ENCODE measurements around the gene COL27A1. TPM values are rescaled to one million over a fixed set of nuclear protein-coding genes. Genes with fewer than 3 reads are reported as not detected.

The COL27A1 gene
- total and polyA plus RNA-seq, 5 donors from 2014 or later, result 0.30 TPM; not detected in 4

GRCh38 chr9:114291064-114291474 lies 135.7 kb downstream of the COL27A1 start:
- no peaks in the 10 kb centered on the region for H3K4me1 ChIP-seq (ENCODE audit: control insufficient read depth, insufficient read depth, low read length, poor library complexity, severe bottlenecking)
- DNase-seq, result peak; percentile 51 to 53 (median 52)
- peaks cover 10 to 16% of the 10 kb centered on the region in 2 experiments for H3K9me3 ChIP-seq (ENCODE audit: control insufficient read depth in 2 of 2, low read length in 2 of 2)
- H3K27me3 Mint-ChIP-seq, result peaks cover 11% of the 10 kb centered on the region
- no peaks in the 10 kb centered on the region for H3K27me3 ChIP-seq (ENCODE audit: control insufficient read depth, insufficient read depth, low read length)
- no peak overlapping the region for H3K27ac ChIP-seq (ENCODE audit: insufficient read depth, low read length, poor library complexity, severe bottlenecking)
- no peak overlapping the region for H3K4me3 ChIP-seq (ENCODE audit: low read depth, low read length)
- H3K4me1 Mint-ChIP-seq, result peaks cover 0 to 4% (median 0%) of the 10 kb centered on the region in 4 donors
- H3K4me3 Mint-ChIP-seq, result no peak overlapping the region
- no peaks in the 10 kb centered on the region for H3K36me3 ChIP-seq (ENCODE audit: control insufficient read depth, insufficient read depth, low read length)
- no peaks in the 10 kb centered on the region for H3K36me3 Mint-ChIP-seq
- peak in 1 of 2 donors; percentile 43 for ATAC-seq (ENCODE audit: low read depth in 2 of 2)
- H3K27ac Mint-ChIP-seq, result peak overlapping the region in 1 of 3 donors; percentile 2
- peaks cover 2 to 15% (median 6%) of the 10 kb centered on the region in 7 donors for H3K9me3 Mint-ChIP-seq

- no peaks in the 10 kb centered on the region for H3K4me1 ChIP-seq (ENCODE audit: control insufficient read depth, insufficient read depth, low read length, poor library complexity, severe bottlenecking)
- peaks cover 10 to 21% of the 10 kb centered on the region in 2 experiments for H3K9me3 ChIP-seq (ENCODE audit: control insufficient read depth in 2 of 2, low read length in 2 of 2)
- no peak overlapping the region for H3K4me3 ChIP-seq (ENCODE audit: low read depth, low read length)
- H3K36me3 Mint-ChIP-seq, result no peaks in the 10 kb centered on the region
- peaks cover 2 to 16% (median 6%) of the 10 kb centered on the region in 7 donors for H3K9me3 Mint-ChIP-seq
- peaks cover 0 to 4% (median 0%) of the 10 kb centered on the region in 4 donors for H3K4me1 Mint-ChIP-seq
- H3K27me3 ChIP-seq (ENCODE audit: control insufficient read depth, insufficient read depth, low read length), result no peaks in the 10 kb centered on the region
- no peak for DNase-seq
- no peak overlapping the region for H3K27ac ChIP-seq (ENCODE audit: insufficient read depth, low read length, poor library complexity, severe bottlenecking)
- no peak overlapping the region for H3K4me3 Mint-ChIP-seq
- peaks cover 11% of the 10 kb centered on the region for H3K27me3 Mint-ChIP-seq
- no peak overlapping the region for H3K27ac Mint-ChIP-seq
- H3K36me3 ChIP-seq (ENCODE audit: control insufficient read depth, insufficient read depth, low read length), result no peaks in the 10 kb centered on the region
- ATAC-seq (ENCODE audit: low read depth in 2 of 2), result no peak
These were observed 136.7 kb downstream of the COL27A1 start for GRCh38 chr9:114291886-114292590.

- ATAC-seq (ENCODE audit: low read depth in 2 of 2) (no peak), DNase-seq (no peak)
- H3K4me1 ChIP-seq (ENCODE audit: control insufficient read depth, insufficient read depth, low read length, poor library complexity, severe bottlenecking), result no peaks in the 10 kb centered on the region
- no peak overlapping the region for H3K27ac ChIP-seq (ENCODE audit: insufficient read depth, low read length, poor library complexity, severe bottlenecking)
- no peaks in the 10 kb centered on the region for H3K36me3 Mint-ChIP-seq
- H3K9me3 ChIP-seq (ENCODE audit: control insufficient read depth in 2 of 2, low read length in 2 of 2), result peaks cover 10 to 21% of the 10 kb centered on the region in 2 experiments
- H3K4me1 Mint-ChIP-seq, result peaks cover 0 to 4% (median 0%) of the 10 kb centered on the region in 4 donors
- H3K9me3 Mint-ChIP-seq, result peaks cover 2 to 16% (median 6%) of the 10 kb centered on the region in 7 donors
- H3K27ac Mint-ChIP-seq, result no peak overlapping the region
- no peaks in the 10 kb centered on the region for H3K27me3 ChIP-seq (ENCODE audit: control insufficient read depth, insufficient read depth, low read length)
- H3K4me3 ChIP-seq (ENCODE audit: low read depth, low read length), result no peak overlapping the region
- no peak overlapping the region for H3K4me3 Mint-ChIP-seq
- peaks cover 27% of the 10 kb centered on the region for H3K27me3 Mint-ChIP-seq
- H3K36me3 ChIP-seq (ENCODE audit: control insufficient read depth, insufficient read depth, low read length), result no peaks in the 10 kb centered on the region
These were observed 139.3 kb downstream of the COL27A1 start for GRCh38 chr9:114294664-114295063.

- Mint-ChIP-seq H3K4me3 (no peak overlapping the region), H3K4me1 (no peaks in the 10 kb centered on the region), H3K9me3 (peaks cover 2 to 16% (median 7%) of the 10 kb centered on the region in 7 donors), H3K36me3 (no peaks in the 10 kb centered on the region), H3K27me3 (peaks cover 23% of the 10 kb centered on the region), H3K27ac (no peak overlapping the region)
- peaks cover 10 to 21% of the 10 kb centered on the region in 2 experiments for H3K9me3 ChIP-seq (ENCODE audit: control insufficient read depth in 2 of 2, low read length in 2 of 2)
- no peaks in the 10 kb centered on the region for H3K4me1 ChIP-seq (ENCODE audit: control insufficient read depth, insufficient read depth, low read length, poor library complexity, severe bottlenecking)
- H3K36me3 ChIP-seq (ENCODE audit: control insufficient read depth, insufficient read depth, low read length), result no peaks in the 10 kb centered on the region
- no peak for DNase-seq
- no peak overlapping the region for H3K27ac ChIP-seq (ENCODE audit: insufficient read depth, low read length, poor library complexity, severe bottlenecking)
- no peak for ATAC-seq (ENCODE audit: low read depth in 2 of 2)
- no peaks in the 10 kb centered on the region for H3K27me3 ChIP-seq (ENCODE audit: control insufficient read depth, insufficient read depth, low read length)
- H3K4me3 ChIP-seq (ENCODE audit: low read depth, low read length), result no peak overlapping the region
These were observed 141.0 kb downstream of the COL27A1 start for GRCh38 chr9:114296338-114296737.

- ATAC-seq (ENCODE audit: low read depth in 2 of 2) (no peak), DNase-seq (no peak)
These were observed 144.2 kb downstream of the COL27A1 start for GRCh38 chr9:114299286-114300152.

GRCh38 chr9:114300153-114300845 lies 145.0 kb downstream of the COL27A1 start:
- Mint-ChIP-seq H3K27me3 (peaks cover 19% of the 10 kb centered on the region), H3K4me1 (peaks cover 0 to 3% (median 0%) of the 10 kb centered on the region in 4 donors), H3K4me3 (no peak overlapping the region), H3K36me3 (no peaks in the 10 kb centered on the region), H3K9me3 (peaks cover 0 to 7% (median 4%) of the 10 kb centered on the region in 7 donors), H3K27ac (no peak overlapping the region)
- Histone ChIP-seq H3K36me3 (ENCODE audit: control insufficient read depth, insufficient read depth, low read length) (no peaks in the 10 kb centered on the region), H3K4me1 (ENCODE audit: control insufficient read depth, insufficient read depth, low read length, poor library complexity, severe bottlenecking) (no peaks in the 10 kb centered on the region), H3K27me3 (ENCODE audit: control insufficient read depth, insufficient read depth, low read length) (no peaks in the 10 kb centered on the region), H3K4me3 (ENCODE audit: low read depth, low read length) (no peak overlapping the region), H3K9me3 (ENCODE audit: control insufficient read depth in 2 of 2, low read length in 2 of 2) (peaks cover 2 to 9% of the 10 kb centered on the region in 2 experiments), H3K27ac (ENCODE audit: insufficient read depth, low read length, poor library complexity, severe bottlenecking) (no peak overlapping the region)
- ATAC-seq (ENCODE audit: low read depth in 2 of 2), result no peak
- DNase-seq, result no peak

More at GRCh38 chr9:114299286-114300152, 144.2 kb downstream of the COL27A1 start:
- Mint-ChIP-seq H3K4me3 (no peak overlapping the region), H3K36me3 (no peaks in the 10 kb centered on the region), H3K27ac (no peak overlapping the region), H3K9me3 (peaks cover 2 to 15% (median 6%) of the 10 kb centered on the region in 7 donors), H3K27me3 (peaks cover 19% of the 10 kb centered on the region), H3K4me1 (no peaks in the 10 kb centered on the region)
- Histone ChIP-seq H3K9me3 (ENCODE audit: control insufficient read depth in 2 of 2, low read length in 2 of 2) (peaks cover 8 to 17% of the 10 kb centered on the region in 2 experiments), H3K4me3 (ENCODE audit: low read depth, low read length) (no peak overlapping the region), H3K27ac (ENCODE audit: insufficient read depth, low read length, poor library complexity, severe bottlenecking) (no peak overlapping the region), H3K4me1 (ENCODE audit: control insufficient read depth, insufficient read depth, low read length, poor library complexity, severe bottlenecking) (no peaks in the 10 kb centered on the region), H3K36me3 (ENCODE audit: control insufficient read depth, insufficient read depth, low read length) (no peaks in the 10 kb centered on the region), H3K27me3 (ENCODE audit: control insufficient read depth, insufficient read depth, low read length) (no peaks in the 10 kb centered on the region)
